Activated B cell treated with CpG ODN at 0.5 μM for 24 hours (primary cell): Measurements from ENCODE around the gene GRIN2B. TPM values are rescaled to one million over a fixed set of nuclear protein-coding genes. Genes with fewer than 3 reads are reported as not detected.
A peak's percentile ranks its signal among the peaks of the same experiment; 100 is the strongest.

Experiments used
- ATAC-seq: fragments of 200-7000 bp; cut with Tn5 transposase; one replicate; pipeline ENCODE4 v1.10.0; 2021; ENCODE audit warnings: low read depth, mild to moderate bottlenecking, moderate library complexity
- CTCF ChIA-PET: fragments of 350-600 bp; sonication (Branson Sonifier 250); formaldehyde crosslinking; loops from one replicate; lab custom pipeline; 2021; ENCODE audit warnings: antibody characterized with exemption; lab: Charles Lee
- POLR2A ChIA-PET: fragments of 350-600 bp; sonication (Branson Sonifier 250); formaldehyde crosslinking; loops from one replicate; lab custom pipeline; 2021; ENCODE audit warnings: antibody characterized with exemption; lab: Charles Lee
- DNase-seq: peaks from one replicate; pipeline ENCODE4 v3.0.0; 2022
- H3K27ac Mint-ChIP-seq: one replicate; pipeline ENCODE4 v1.8.0; 2020; ENCODE audit warnings: mixed read lengths
- H3K27me3 Mint-ChIP-seq: one replicate; pipeline ENCODE4 v1.8.0; 2021; ENCODE audit warnings: mixed read lengths
- H3K36me3 Mint-ChIP-seq: one replicate; pipeline ENCODE4 v1.8.0; 2021; ENCODE audit warnings: low read depth, mixed read lengths
- H3K4me1 Mint-ChIP-seq: one replicate; pipeline ENCODE4 v1.8.0; 2021; ENCODE audit warnings: mixed read lengths
- H3K4me3 Mint-ChIP-seq: one replicate; pipeline ENCODE4 v1.8.0; 2020; ENCODE audit warnings: mild to moderate bottlenecking, mixed read lengths
- H3K9me3 Mint-ChIP-seq: one replicate; pipeline ENCODE4 v1.8.0; 2020; ENCODE audit warnings: mixed read lengths
- CTCF ChIP-seq: fragments of 200-600 bp; IDR thresholded peaks from one replicate; pipeline ENCODE4 v1.8.0; 2022; ENCODE audit warnings: antibody characterized with exemption, mild to moderate bottlenecking
- intact Hi-C: fragments of 100-400 bp; cut with micrococcal nuclease; formaldehyde crosslinking; loops from one replicate; pipeline ENCODE4 v1.15.1; 2024
- total RNA-seq: library from RNA; stranded (reverse); gene quantifications from 2 replicates; pipeline ENCODE4 v1.2.3, GENCODE V29; 2022

GRIN2B gene
- total RNA-seq = under 0.01 TPM in 1 of 2 replicates, not detected in the other

GRCh38 chr12:13981296-13981962 lies at the start of gene GRIN2B:
GRIN2B (minus strand) TSS chr12:13981602; CDS start chr12:13866208, 115,394 bp downstream.
- peaks cover 66% of the 10 kb centered on the region for H3K27me3 Mint-ChIP-seq
- H3K9me3 Mint-ChIP-seq = no peaks in the 10 kb centered on the region
- H3K36me3 Mint-ChIP-seq = no peaks in the 10 kb centered on the region
- intact Hi-C loops = loop anchor here (5.0 kb wide), 2 partner anchors 119 to 186 kb away; no protein-coding TSS in a partner anchor
- peaks cover 19% of the 10 kb centered on the region for H3K4me1 Mint-ChIP-seq
- ChIA-PET CTCF (interaction anchor here (0.9 to 1.2 kb wide), 4 partner anchors 123 to 703 kb away, joined by 3 to 4 read pairs (median 3); no protein-coding TSS in a partner anchor), POLR2A (no interaction called here)
- DNase-seq (no peak), ATAC-seq (no peak)
- no peak for TF ChIP-seq CTCF
- H3K4me3 Mint-ChIP-seq = peak within 1 kb of the TSS; percentile 68
- H3K27ac Mint-ChIP-seq = no peak within 1 kb of the TSS

- ChIA-PET POLR2A (no interaction called here), CTCF (no interaction called here)
- no peak for DNase-seq
- no peak overlapping the region for H3K4me3 Mint-ChIP-seq
- no peak for TF ChIP-seq CTCF
- intact Hi-C loops = no loop called here
- no peaks in the 10 kb centered on the region for H3K36me3 Mint-ChIP-seq
- no peaks in the 10 kb centered on the region for H3K9me3 Mint-ChIP-seq
- peaks cover 12% of the 10 kb centered on the region for H3K27me3 Mint-ChIP-seq
- H3K4me1 Mint-ChIP-seq = no peaks in the 10 kb centered on the region
- no peak for ATAC-seq
- H3K27ac Mint-ChIP-seq = no peak overlapping the region
Observed at GRCh38 chr12:14026537-14026936, 45.1 kb upstream of the GRIN2B start.

- no peak overlapping the region for H3K27ac Mint-ChIP-seq
Observed at GRCh38 chr12:14024591-14024990, 43.2 kb upstream of the GRIN2B start.

GRCh38 chr12:14018080-14018479 lies 36.7 kb upstream of the GRIN2B start:
- no peaks in the 10 kb centered on the region for H3K9me3 Mint-ChIP-seq
- ChIA-PET POLR2A (no interaction called here), CTCF (no interaction called here)
- no peak for DNase-seq
- H3K36me3 Mint-ChIP-seq = no peaks in the 10 kb centered on the region
- H3K27ac Mint-ChIP-seq = no peak overlapping the region
- no peaks in the 10 kb centered on the region for H3K4me1 Mint-ChIP-seq
- intact Hi-C loops = no loop called here
- peaks cover 8% of the 10 kb centered on the region for H3K27me3 Mint-ChIP-seq
- TF ChIP-seq CTCF = no peak
- ATAC-seq = no peak
- no peak overlapping the region for H3K4me3 Mint-ChIP-seq

More at GRCh38 chr12:14024591-14024990, 43.2 kb upstream of the GRIN2B start:
- DNase-seq = no peak
- no peaks in the 10 kb centered on the region for H3K4me1 Mint-ChIP-seq
- ATAC-seq = no peak
- ChIA-PET CTCF (no interaction called here), POLR2A (interaction anchor here (0.5 kb wide), 1 partner anchor 593 kb away, joined by 3 read pairs; no protein-coding TSS in a partner anchor)
- no peaks in the 10 kb centered on the region for H3K36me3 Mint-ChIP-seq
- peaks cover 12% of the 10 kb centered on the region for H3K27me3 Mint-ChIP-seq
- TF ChIP-seq CTCF = no peak
- H3K9me3 Mint-ChIP-seq = no peaks in the 10 kb centered on the region
- intact Hi-C loops = no loop called here
- no peak overlapping the region for H3K4me3 Mint-ChIP-seq

- ChIA-PET POLR2A (no interaction called here), CTCF (no interaction called here)
- Mint-ChIP-seq H3K4me3 (no peak overlapping the region), H3K27me3 (peaks cover 29% of the 10 kb centered on the region), H3K36me3 (no peaks in the 10 kb centered on the region), H3K4me1 (no peaks in the 10 kb centered on the region), H3K9me3 (peaks cover 6% of the 10 kb centered on the region), H3K27ac (no peak overlapping the region)
- TF ChIP-seq CTCF = no peak
- ATAC-seq (no peak), DNase-seq (no peak)
- intact Hi-C loops = no loop called here
Observed at GRCh38 chr12:14010989-14011388, 29.6 kb upstream of the GRIN2B start.
